HUES48 (cell line): ENCODE results near the gene MLPH.

Experiments used
- H3K27ac ChIP-seq: one replicate; pipeline ENCODE4 v1.7.0; 2013; ENCODE audit warnings: low read depth, low read length, inconsistent platforms
- H3K27me3 ChIP-seq: 2 replicates; pipeline ENCODE4 v1.6.1; 2013; ENCODE audit warnings: mild to moderate bottlenecking, low read length; ENCODE audit not compliant: control insufficient read depth, insufficient read depth
- H3K36me3 ChIP-seq: 2 replicates; pipeline ENCODE4 v1.6.1; 2013; ENCODE audit warnings: low read length; ENCODE audit not compliant: control insufficient read depth, insufficient read depth
- H3K4me1 ChIP-seq: 2 replicates; pipeline ENCODE4 v1.6.1; 2013; ENCODE audit warnings: mild to moderate bottlenecking, low read length; ENCODE audit not compliant: control insufficient read depth, insufficient read depth
- H3K4me3 ChIP-seq: 2 replicates; pipeline ENCODE4 v1.5.1; 2013; ENCODE audit warnings: mild to moderate bottlenecking, low read depth, low read length
- H3K9ac ChIP-seq: 2 replicates; pipeline ENCODE4 v1.6.1; 2013; ENCODE audit warnings: mild to moderate bottlenecking, low read depth, low read length, moderate library complexity
- H3K9me3 ChIP-seq: 2 replicates; pipeline ENCODE4 v1.6.1; 2013; ENCODE audit warnings: low read length; ENCODE audit not compliant: control insufficient read depth, insufficient read depth

The MLPH gene

DNA sequence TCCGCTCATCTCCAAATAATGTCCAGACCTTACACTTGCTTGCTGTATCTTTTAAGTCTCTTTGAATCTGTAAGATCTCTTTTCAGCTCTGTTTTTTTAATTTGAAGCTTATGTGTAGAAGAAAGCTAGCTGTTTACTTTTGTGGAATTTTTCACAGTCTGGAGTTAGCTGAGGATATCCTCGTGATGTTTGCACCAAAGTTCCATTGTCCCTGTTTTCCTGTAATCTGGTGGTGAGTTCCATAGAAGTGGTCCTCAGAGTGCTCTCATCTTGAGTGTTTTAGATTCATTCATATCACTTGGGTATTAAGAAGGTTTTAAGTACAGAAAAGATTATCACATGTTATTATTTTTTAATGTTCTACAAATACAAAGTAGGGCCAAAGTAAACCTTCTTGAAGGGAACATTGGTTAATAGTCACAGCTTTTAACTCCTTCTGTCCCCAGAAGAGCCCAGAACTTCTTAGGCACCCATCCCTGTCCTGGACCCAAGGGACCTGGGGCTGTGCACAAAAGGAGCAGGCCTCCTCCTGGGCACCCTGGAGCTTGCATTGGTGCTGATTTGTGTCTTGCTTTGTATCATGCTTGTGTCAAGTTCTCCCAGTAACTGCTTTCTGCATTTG is 15.0 kb downstream of the MLPH start:
- Histone ChIP-seq H3K9me3 (no peaks in the 10 kb centered on the region), H3K4me3 (no peak overlapping the region), H3K27ac (no peak overlapping the region), H3K9ac (no peak overlapping the region), H3K36me3 (no peaks in the 10 kb centered on the region), H3K27me3 (no peaks in the 10 kb centered on the region), H3K4me1 (peaks cover 7% of the 10 kb centered on the region)

DNA sequence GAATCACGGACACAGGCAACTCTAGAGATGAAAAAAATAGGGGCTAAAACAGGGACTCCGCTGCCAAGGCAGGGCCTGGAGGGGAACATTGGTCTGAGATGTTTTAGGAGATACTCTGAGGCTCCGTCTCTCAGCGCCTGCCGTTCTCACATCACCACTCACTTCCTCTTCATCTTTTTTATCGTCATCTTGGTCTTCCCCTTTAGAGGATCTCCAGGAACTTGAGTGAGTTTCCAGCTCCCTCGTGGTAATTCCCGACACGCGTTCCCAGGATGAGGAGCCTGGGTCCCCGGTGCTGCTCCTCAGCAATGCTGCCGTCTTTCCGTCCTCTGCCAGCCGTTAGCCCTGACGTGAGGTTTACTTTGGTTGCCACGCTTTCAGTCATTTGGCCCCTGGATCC is 16.1 kb downstream of the MLPH start:
- Histone ChIP-seq H3K9me3 (no peaks in the 10 kb centered on the region), H3K4me3 (no peak overlapping the region), H3K4me1 (peaks cover 7% of the 10 kb centered on the region), H3K27ac (no peak overlapping the region), H3K9ac (no peak overlapping the region), H3K36me3 (no peaks in the 10 kb centered on the region), H3K27me3 (no peaks in the 10 kb centered on the region)

DNA sequence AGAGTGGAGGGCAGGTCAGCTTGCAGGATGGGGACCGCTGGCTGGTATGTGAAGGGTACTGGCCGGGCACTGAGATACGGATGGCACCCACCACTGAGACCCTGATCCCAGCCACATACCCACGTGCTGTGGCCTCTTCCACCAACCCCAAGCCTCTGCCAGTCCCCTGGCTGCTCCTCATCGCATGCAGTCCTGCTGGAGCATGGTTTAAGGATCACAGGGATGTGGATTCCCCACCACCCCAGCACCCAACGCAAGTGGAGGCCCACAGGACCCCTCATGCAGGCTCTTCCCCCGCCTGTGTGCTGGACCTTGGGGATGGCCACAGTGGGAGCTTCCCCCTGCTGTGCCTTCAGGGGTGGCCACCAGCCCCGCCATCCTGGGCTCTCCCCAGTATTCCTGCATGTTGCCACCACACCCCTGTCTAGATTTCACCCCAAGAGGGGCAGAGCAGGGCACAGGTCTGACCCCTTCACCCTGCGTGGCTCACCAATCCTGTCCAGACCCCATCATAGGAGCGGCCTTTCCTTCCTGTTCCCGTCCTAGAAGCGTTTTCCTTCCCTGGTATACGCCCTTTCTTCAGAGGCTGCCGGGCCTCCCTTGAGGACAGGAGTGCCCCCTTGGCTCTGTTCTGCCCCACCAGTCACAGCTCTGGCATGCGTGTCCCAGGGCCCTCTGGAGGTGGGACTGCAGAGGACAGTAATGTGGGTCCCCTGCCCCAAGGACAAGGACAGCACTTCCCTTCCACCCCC is 18.3 kb downstream of the MLPH start:
- Histone ChIP-seq H3K36me3 (no peaks in the 10 kb centered on the region), H3K9me3 (no peaks in the 10 kb centered on the region), H3K4me1 (peaks cover 7% of the 10 kb centered on the region), H3K9ac (no peak overlapping the region), H3K4me3 (no peak overlapping the region), H3K27ac (no peak overlapping the region), H3K27me3 (no peaks in the 10 kb centered on the region)

DNA sequence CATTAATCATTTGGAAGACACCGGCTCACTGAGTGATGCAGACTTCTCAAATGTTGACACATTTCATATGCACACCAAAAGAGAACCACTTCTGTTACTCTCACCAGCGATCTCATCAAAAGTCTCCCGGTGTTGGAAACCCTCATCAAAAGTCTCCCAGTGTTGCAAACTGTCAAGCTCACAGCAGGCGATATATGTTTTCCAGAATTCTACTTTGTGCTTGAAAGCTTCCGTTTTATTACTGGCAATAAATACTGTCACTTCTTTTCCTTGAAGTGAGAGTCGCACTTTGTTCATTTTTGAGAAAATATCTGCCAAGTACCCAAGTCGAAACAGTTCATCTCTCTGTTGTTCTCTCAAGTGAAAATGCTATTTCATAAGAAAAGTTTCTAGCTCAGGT is 20.5 kb downstream of the MLPH start:
- Histone ChIP-seq H3K27me3 (no peaks in the 10 kb centered on the region), H3K36me3 (no peaks in the 10 kb centered on the region), H3K27ac (no peak overlapping the region), H3K9ac (no peak overlapping the region), H3K4me1 (no peaks in the 10 kb centered on the region), H3K4me3 (no peak overlapping the region), H3K9me3 (no peaks in the 10 kb centered on the region)

DNA sequence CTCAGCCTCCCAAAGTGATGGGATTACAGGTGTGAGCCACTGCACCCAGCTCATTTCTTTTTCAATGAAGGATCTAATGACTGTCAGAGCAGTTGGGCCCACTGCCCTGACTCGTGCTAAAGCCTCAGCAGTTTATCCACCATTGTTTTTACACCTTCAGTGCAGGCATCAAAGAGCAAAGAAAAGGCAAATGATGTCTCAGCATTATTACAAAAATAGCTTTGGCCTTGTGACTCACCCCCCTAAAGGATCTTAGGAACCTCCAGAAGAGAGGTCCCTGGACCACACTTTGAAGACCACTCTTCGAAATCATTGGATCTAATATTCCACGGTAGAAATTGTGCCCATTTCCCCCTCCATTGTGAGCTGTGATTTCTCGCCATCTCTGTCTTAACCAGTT is 21.3 kb downstream of the MLPH start:
- H3K36me3 ChIP-seq = no peaks in the 10 kb centered on the region
- H3K27ac ChIP-seq = no peak overlapping the region
- H3K9ac ChIP-seq = no peak overlapping the region
- H3K4me3 ChIP-seq = no peak overlapping the region
- H3K4me1 ChIP-seq = peaks cover 4% of the 10 kb centered on the region; the same call in 1 of the 2 replicates
- no peaks in the 10 kb centered on the region for H3K9me3 ChIP-seq
- H3K27me3 ChIP-seq = no peaks in the 10 kb centered on the region

DNA sequence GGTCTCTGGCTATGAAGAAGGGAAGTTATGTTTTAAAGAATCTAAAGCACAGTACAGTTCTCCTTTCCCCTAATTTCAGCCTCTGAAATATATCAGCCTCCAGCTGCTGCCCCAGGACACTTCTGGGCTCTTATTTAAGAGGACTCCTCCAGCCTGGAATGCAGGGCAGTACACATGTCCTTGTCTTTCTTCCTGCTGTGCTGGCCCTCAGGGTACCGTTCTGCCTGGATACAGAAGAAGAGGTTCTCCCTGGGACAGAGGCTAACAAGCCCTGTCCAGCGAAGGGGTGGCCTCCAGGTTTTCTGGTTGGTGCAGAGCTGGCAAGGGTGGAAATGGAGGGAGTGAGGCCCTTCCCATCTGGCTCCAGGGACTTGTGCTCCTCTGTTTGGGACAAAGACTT is 22.1 kb downstream of the MLPH start:
- Histone ChIP-seq H3K27me3 (no peaks in the 10 kb centered on the region), H3K27ac (no peak overlapping the region), H3K36me3 (no peaks in the 10 kb centered on the region), H3K9ac (no peak overlapping the region), H3K4me3 (no peak overlapping the region), H3K4me1 (peaks cover 4% of the 10 kb centered on the region; the same call in 1 of the 2 replicates), H3K9me3 (no peaks in the 10 kb centered on the region)

DNA sequence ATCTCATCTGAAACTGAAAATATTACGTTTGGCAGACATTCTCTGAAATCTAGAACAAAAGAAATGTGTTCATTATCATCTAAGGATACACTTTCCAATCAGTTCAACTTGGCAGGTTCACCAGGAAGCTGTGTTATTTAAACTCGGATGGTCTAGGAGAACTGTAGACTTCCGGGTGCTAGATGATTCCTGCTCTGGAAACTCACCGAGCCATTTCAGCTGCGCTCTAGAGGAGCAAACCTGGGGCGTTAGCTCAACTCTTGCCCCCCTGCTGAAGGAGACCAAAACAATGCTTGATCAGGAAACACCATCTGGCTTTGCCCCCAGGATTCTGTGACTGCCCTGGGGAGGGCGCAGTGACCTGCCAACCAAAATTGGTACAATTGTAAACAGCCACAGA is 22.9 kb downstream of the MLPH start:
- Histone ChIP-seq H3K4me1 (peaks cover 4% of the 10 kb centered on the region; the same call in 1 of the 2 replicates), H3K9ac (no peak overlapping the region), H3K27me3 (no peaks in the 10 kb centered on the region), H3K36me3 (no peaks in the 10 kb centered on the region), H3K4me3 (no peak overlapping the region), H3K9me3 (no peaks in the 10 kb centered on the region), H3K27ac (no peak overlapping the region)

DNA sequence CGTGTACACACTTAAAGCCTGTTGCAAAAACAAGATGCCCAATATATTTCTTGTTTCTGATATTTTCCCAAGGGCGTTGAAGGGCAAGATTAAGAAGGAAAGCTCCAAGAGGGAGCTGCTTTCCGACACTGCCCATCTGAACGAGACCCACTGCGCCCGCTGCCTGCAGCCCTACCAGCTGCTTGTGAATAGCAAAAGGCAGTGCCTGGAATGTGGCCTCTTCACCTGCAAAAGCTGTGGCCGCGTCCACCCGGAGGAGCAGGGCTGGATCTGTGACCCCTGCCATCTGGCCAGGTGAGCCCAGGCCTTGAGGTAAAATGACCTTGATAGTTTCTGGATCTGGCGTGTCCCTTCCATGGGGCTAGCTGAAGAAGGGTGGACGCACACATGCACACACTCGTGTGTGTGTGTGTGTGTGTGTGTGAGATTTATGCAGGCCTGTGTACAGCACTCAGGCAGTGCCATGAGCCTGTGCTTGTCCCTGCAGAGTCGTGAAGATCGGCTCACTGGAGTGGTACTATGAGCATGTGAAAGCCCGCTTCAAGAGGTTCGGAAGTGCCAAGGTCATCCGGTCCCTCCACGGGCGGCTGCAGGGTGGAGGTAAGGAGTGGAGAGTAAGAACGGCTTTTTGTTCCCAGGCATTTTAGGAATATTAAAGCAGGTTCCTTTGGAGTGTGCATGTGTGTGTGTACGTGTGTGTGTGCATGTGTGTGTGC is 23.6 kb downstream of the MLPH start:
- Histone ChIP-seq H3K27ac (no peak overlapping the region), H3K9me3 (no peaks in the 10 kb centered on the region), H3K36me3 (no peaks in the 10 kb centered on the region), H3K27me3 (no peaks in the 10 kb centered on the region), H3K4me3 (no peak overlapping the region), H3K9ac (no peak overlapping the region), H3K4me1 (peaks cover 4% of the 10 kb centered on the region; the same call in 1 of the 2 replicates)

DNA sequence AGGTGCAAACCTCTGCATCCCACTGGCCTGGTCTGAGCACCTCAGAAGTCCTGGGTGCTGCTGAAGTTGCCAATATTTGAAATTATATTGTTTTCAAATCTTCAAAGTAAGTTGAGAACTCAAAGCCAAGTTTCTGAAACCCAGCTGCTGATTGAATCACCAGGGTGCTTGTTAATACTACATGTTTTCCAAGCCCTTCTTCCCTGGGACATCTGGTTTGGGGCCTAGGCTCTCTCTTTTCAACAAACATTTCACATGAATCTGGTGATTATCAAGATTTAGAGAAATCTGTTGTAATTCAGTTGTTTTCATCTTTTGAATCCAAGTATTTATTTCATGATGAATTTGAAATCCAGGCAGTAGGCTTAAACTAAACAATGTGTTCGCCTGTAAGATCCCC is 24.4 kb downstream of the MLPH start:
- no peak overlapping the region for H3K9ac ChIP-seq
- peaks cover 4% of the 10 kb centered on the region; the same call in 1 of the 2 replicates for H3K4me1 ChIP-seq
- no peaks in the 10 kb centered on the region for H3K9me3 ChIP-seq
- H3K36me3 ChIP-seq = no peaks in the 10 kb centered on the region
- no peaks in the 10 kb centered on the region for H3K27me3 ChIP-seq
- no peak overlapping the region for H3K4me3 ChIP-seq
- no peak overlapping the region for H3K27ac ChIP-seq

DNA sequence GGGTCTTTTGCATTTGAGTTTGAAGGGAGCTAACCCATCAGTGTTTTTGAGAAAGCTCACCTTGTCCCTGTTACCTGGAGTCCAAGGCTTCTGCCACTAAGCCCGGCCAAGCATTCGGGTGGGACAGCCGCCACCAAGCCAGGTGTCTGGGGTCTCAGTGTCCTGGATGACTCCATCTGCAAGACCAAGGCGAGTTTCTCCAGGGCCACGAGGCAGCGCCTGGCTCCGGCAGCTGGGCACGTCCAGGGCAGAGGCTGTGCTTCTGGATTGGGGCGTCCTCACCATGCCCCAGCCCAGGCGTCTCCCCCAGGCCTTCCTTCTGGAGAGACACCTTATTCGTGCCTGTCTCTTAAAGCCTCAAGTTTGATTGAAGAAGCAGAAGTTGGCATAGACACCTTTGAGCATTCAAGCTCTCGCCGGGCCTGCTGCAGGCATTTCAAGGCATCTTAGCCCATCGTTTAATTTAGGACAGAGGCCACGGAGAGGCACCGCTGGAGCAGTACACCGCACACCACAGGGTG is 24.9 kb downstream of the MLPH start:
- H3K4me3 ChIP-seq = no peak overlapping the region
- H3K9me3 ChIP-seq = no peaks in the 10 kb centered on the region
- H3K27me3 ChIP-seq = no peaks in the 10 kb centered on the region
- H3K4me1 ChIP-seq = peaks cover 4% of the 10 kb centered on the region; the same call in 1 of the 2 replicates
- H3K27ac ChIP-seq = no peak overlapping the region
- no peaks in the 10 kb centered on the region for H3K36me3 ChIP-seq
- H3K9ac ChIP-seq = no peak overlapping the region
